Measurements from ENCODE around the gene A2ML1. TPM values are rescaled to one million over a fixed set of nuclear protein-coding genes. Genes with fewer than 3 reads are reported as not detected.
"Not testable (repeated sequence)": the region's sequence is repeated elsewhere in the genome, so short reads cannot be mapped to it uniquely, and the experiment has no call there.

The A2ML1 gene
- total RNA-seq, 1 experiment from 2014 or later: 3.9 TPM

GRCh38 chr12:8914716-8915526, 92.5 kb downstream of the A2ML1 start:
- H3K4me3 ChIP-seq (ENCODE audit: insufficient read depth, low read depth, low read length): peak overlapping the region; percentile 89
- H3K36me3 ChIP-seq (replicated peaks; ENCODE audit: control insufficient read depth, insufficient read depth, low read length): peaks cover 23% of the 10 kb centered on the region
- no peaks in the 10 kb centered on the region for H3K27me3 ChIP-seq (ENCODE audit: control insufficient read depth, insufficient read depth, low read length)
- peak; percentile 87 for DNase-seq

GRCh38 chr12:8916154-8916553, 93.7 kb downstream of the A2ML1 start:
- no peak for DNase-seq
- Histone ChIP-seq H3K4me3 (ENCODE audit: insufficient read depth, low read depth, low read length) (peak overlapping the region; percentile 89), H3K27me3 (ENCODE audit: control insufficient read depth, insufficient read depth, low read length) (no peaks in the 10 kb centered on the region), H3K36me3 (replicated peaks; ENCODE audit: control insufficient read depth, insufficient read depth, low read length) (peaks cover 32% of the 10 kb centered on the region)

DNA sequence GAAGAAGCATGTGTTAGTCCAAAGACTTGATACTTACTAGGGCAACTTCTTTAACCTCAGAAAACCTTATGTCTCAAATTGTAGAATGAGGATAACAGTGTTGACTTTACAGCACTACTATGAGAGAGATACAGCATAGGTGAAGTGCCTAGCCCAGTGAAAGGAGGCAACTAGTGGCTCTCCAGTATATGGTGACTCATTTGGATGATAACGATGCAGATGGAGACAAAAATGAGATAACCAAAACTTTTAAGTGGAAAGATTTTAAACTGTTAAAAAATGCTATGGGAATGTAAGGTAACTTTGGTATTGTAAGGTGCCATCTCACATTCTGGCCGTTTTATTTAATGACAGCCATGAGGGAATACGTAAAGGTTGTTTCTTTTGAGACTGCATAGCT, 94.6 kb downstream of the A2ML1 start:
- Histone ChIP-seq H3K4me3 (ENCODE audit: insufficient read depth, low read depth, low read length) (peak overlapping the region; percentile 89), H3K36me3 (replicated peaks; ENCODE audit: control insufficient read depth, insufficient read depth, low read length) (peaks cover 37% of the 10 kb centered on the region), H3K27me3 (ENCODE audit: control insufficient read depth, insufficient read depth, low read length) (no peaks in the 10 kb centered on the region)
- DNase-seq: no peak

- Histone ChIP-seq H3K27me3 (ENCODE audit: control insufficient read depth, insufficient read depth, low read length) (no peaks in the 10 kb centered on the region), H3K36me3 (replicated peaks; ENCODE audit: control insufficient read depth, insufficient read depth, low read length) (peaks cover 44% of the 10 kb centered on the region), H3K4me3 (ENCODE audit: insufficient read depth, low read depth, low read length) (peak overlapping the region; percentile 1; the same call in 1 of the 2 replicates)
- no peak for DNase-seq
These were observed 95.3 kb downstream of the A2ML1 start for GRCh38 chr12:8917751-8918150.

DNA sequence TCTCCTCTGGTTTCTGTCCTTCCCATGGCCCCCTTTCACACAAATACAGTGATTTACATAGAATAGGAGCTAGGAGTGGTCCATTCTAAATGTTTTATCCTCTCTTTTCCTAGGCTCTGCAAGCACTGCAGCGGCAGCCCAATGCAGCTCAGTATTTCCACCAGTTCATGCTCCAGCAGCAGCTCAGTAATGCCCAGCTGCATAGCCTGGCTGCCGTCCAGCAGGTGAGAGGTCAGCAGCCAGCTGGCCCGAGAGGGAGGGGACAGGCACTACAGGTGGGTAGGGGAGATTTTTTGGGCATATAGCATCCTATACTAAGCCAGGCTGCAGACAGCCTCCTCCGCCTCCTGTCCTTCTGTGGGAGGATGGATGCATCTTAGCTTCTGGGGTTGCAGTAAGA, 97.2 kb downstream of the A2ML1 start:
- H3K27me3 ChIP-seq (ENCODE audit: control insufficient read depth, insufficient read depth, low read length); DNase-seq; H3K4me3 ChIP-seq (ENCODE audit: insufficient read depth, low read depth, low read length): not testable (repeated sequence)
- H3K36me3 ChIP-seq (replicated peaks; ENCODE audit: control insufficient read depth, insufficient read depth, low read length): peaks cover 51% of the 10 kb centered on the region

DNA sequence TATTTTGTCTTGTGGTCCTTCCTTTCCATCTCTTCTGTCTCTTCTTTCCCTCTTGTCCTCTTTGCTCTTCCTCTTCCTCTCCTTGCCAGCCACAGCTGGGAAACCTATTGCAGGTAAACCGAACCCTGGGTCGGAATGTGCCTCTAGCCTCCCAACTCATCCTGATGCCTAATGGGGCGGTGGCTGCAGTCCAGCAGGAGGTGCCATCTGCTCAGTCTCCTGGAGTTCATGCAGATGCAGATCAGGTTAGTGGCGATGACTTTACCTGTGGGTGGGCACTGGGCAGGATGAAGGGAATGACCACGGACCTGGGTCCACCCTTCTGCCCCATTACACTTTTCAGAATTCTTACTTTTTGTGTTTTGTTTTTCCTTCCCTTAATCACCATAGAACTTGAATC, 100.1 kb downstream of the A2ML1 start:
- Histone ChIP-seq H3K4me3 (ENCODE audit: insufficient read depth, low read depth, low read length) (no peak overlapping the region), H3K36me3 (replicated peaks; ENCODE audit: control insufficient read depth, insufficient read depth, low read length) (peaks cover 62% of the 10 kb centered on the region), H3K27me3 (ENCODE audit: control insufficient read depth, insufficient read depth, low read length) (no peaks in the 10 kb centered on the region)
- DNase-seq: no peak

Other genes starting within 250 kb of the A2ML1 start
- not detected in 2 replicates for gene AICDA, start 209.8 kb upstream of the A2ML1 start, total RNA-seq (2014; rRNA removed; shearing (Covaris generic))
- gene MFAP5, start 159.8 kb upstream of the A2ML1 start, total RNA-seq (2014; rRNA removed; shearing (Covaris generic)): 0.42 TPM in 1 of 2 replicates, not detected in the other
- gene RIMKLB, start 124.6 kb upstream of the A2ML1 start, total RNA-seq (2014; rRNA removed; shearing (Covaris generic)): 42.4 and 80.3 TPM in 2 replicates
- gene PHC1, start 91.9 kb downstream of the A2ML1 start, total RNA-seq (2014; rRNA removed; shearing (Covaris generic)): 245 and 364 TPM in 2 replicates
- 125 and 182 TPM in 2 replicates for gene M6PR, start 127.0 kb downstream of the A2ML1 start, total RNA-seq (2014; rRNA removed; shearing (Covaris generic))
- 3.2 and 3.8 TPM in 2 replicates for gene KLRG1, start 166.9 kb downstream of the A2ML1 start, total RNA-seq (2014; rRNA removed; shearing (Covaris generic))

Measured in H7 (cell line).